Subcutaneous adipose tissue (tissue), 4 donors: ENCODE results near the gene SMIM29. TPM values are rescaled to one million over a fixed set of nuclear protein-coding genes. Genes with fewer than 3 reads are reported as not detected.

Source experiments
- CTCF ChIP-seq: fragments of 450-650 bp; IDR thresholded peaks from one replicate; pipeline ENCODE4 v1.5.1; 2016; ENCODE audit warnings: low read depth, mild to moderate bottlenecking, control low read depth, antibody characterized with exemption, moderate library complexity
- total RNA-seq, 4 donors: library from RNA; depleted of rRNA; stranded (reverse); fragments of >200 nt; gene quantifications; one replicate each; pipeline ENCODE4 v1.1.0, GENCODE V29; 2016

The SMIM29 gene
- total RNA-seq, 4 donors from 2014 or later: 11.3 to 23.3 (median 19.5) TPM

- TF ChIP-seq CTCF: no peak
These were observed 26.5 kb upstream of the SMIM29 start for GRCh38 chr6:34275128-34275804.

GRCh38 chr6:34274129-34274528 lies 25.3 kb upstream of the SMIM29 start:
- no peak for TF ChIP-seq CTCF

GRCh38 chr6:34273242-34273805 lies 24.5 kb upstream of the SMIM29 start:
- TF ChIP-seq CTCF: no peak

GRCh38 chr6:34272013-34272926 lies 23.5 kb upstream of the SMIM29 start:
- TF ChIP-seq CTCF: no peak

GRCh38 chr6:34267746-34268145 lies 18.9 kb upstream of the SMIM29 start:
- TF ChIP-seq CTCF: no peak

- no peak for TF ChIP-seq CTCF
These were observed 11.9 kb upstream of the SMIM29 start for GRCh38 chr6:34260576-34261267.
